Muscle of leg (tissue), 9 donors: Measurements from ENCODE around the gene ZNF568. TPM values are rescaled to one million over a fixed set of nuclear protein-coding genes. Genes with fewer than 3 reads are reported as not detected.

ENCODE experiments used
- polyA plus RNA-seq, 8 donors: library from polyadenylated mRNA; unstranded; fragments of 120-200 nt; gene quantifications; one replicate each; pipeline versions ENCODE4 v1.2.1 to v1.2.3, GENCODE V29; 2013; ENCODE audit warnings: inconsistent platforms in 1 of 8, low replicate concordance in 1 of 8; ENCODE audit not compliant: insufficient read length in 8 of 8, insufficient read depth in 1 of 8
- total RNA-seq: library from RNA; stranded (reverse); fragments of 120-200 nt; gene quantifications from one replicate; pipeline ENCODE4 v1.2.4, GENCODE V29; 2013

ZNF568 gene
- total and polyA plus RNA-seq, 9 donors = 21.9 to 37.4 (median 30.7) TPM

Other genes starting within 250 kb of the ZNF568 start
- gene ZNF461, start 249.5 kb upstream of the ZNF568 start, total RNA-seq = 9.6 TPM
- gene ZNF461, start 249.5 kb upstream of the ZNF568 start, polyA plus RNA-seq = 10 to 100 TPM in 1 of 8 donors, 1 to 10 TPM in 7; 5.5 to 13.5 (median 7.8) TPM
- 8.5 TPM for gene ZNF567, start 228.7 kb upstream of the ZNF568 start, total RNA-seq
- gene ZNF567, start 228.7 kb upstream of the ZNF568 start, polyA plus RNA-seq = 1 to 10 TPM; 4.9 to 8.9 (median 7.3) TPM
- 3.7 TPM for gene ZNF850, start 143.5 kb upstream of the ZNF568 start, total RNA-seq
- gene ZNF850, start 143.5 kb upstream of the ZNF568 start, polyA plus RNA-seq = 1 to 10 TPM in 6 of 8 donors, under 1 TPM in 2; 0.91 to 2.0 (median 1.3) TPM
- 10.6 TPM for gene ZNF790, start 77.9 kb upstream of the ZNF568 start, total RNA-seq
- 1 to 10 TPM; 4.8 to 7.6 (median 6.3) TPM for gene ZNF790, start 77.9 kb upstream of the ZNF568 start, polyA plus RNA-seq
- 6.7 TPM for gene ZNF345, start 65.5 kb upstream of the ZNF568 start, total RNA-seq
- gene ZNF345, start 65.5 kb upstream of the ZNF568 start, polyA plus RNA-seq = 1 to 10 TPM; 4.3 to 7.8 (median 6.4) TPM
- 7.3 TPM for gene ZNF829, start within 50 bp of the ZNF568 start, total RNA-seq
- gene ZNF829, start within 50 bp of the ZNF568 start, polyA plus RNA-seq = 1 to 10 TPM; 2.8 to 5.2 (median 4.2) TPM
- gene ZNF420, start 162.1 kb downstream of the ZNF568 start, total RNA-seq = 18.3 TPM
- 10 to 100 TPM in 7 of 8 donors, 1 to 10 TPM in 1; 8.9 to 14.0 (median 13.6) TPM for gene ZNF420, start 162.1 kb downstream of the ZNF568 start, polyA plus RNA-seq